HepG2 (cell line): ENCODE results near the gene XPO5. TPM values are rescaled to one million over a fixed set of nuclear protein-coding genes. Genes with fewer than 3 reads are reported as not detected.

ENCODE experiments used
- AGO2 ChIP-seq: fragments of 200-400 bp; formaldehyde crosslinking; optimal IDR thresholded peaks from 2 replicates; pipeline ENCODE3; 2017; ENCODE audit warnings: mild to moderate bottlenecking, low read depth, low read length, moderate library complexity
- BCL6 ChIP-seq: IDR thresholded peaks from 2 replicates; pipeline ENCODE4 v1.6.1; 2016; ENCODE audit warnings: missing genetic modification reagents, missing compliant biosample characterization
- GTF2F1 ChIP-seq: fragments of 150-350 bp; IDR thresholded peaks from 2 replicates; pipeline ENCODE4 v1.6.1; 2014; ENCODE audit warnings: low read length
- KDM3A ChIP-seq: IDR thresholded peaks from 2 replicates; pipeline ENCODE4 v1.6.1; 2018; ENCODE audit warnings: low read depth, missing compliant biosample characterization
- MED13 ChIP-seq: sonication (generic); formaldehyde crosslinking; IDR thresholded peaks from 2 replicates; pipeline ENCODE4 v1.5.0; 2020; ENCODE audit warnings: missing genetic modification reagents
- MNT ChIP-seq: fragments of 450-650 bp; IDR thresholded peaks from 2 replicates; pipeline ENCODE4 v1.6.1; 2016
- TARDBP ChIP-seq: sonication (generic); formaldehyde crosslinking; IDR thresholded peaks from 2 replicates; pipeline ENCODE4 v1.8.0; 2022; ENCODE audit warnings: mild to moderate bottlenecking, missing genetic modification reagents
- TBX2 ChIP-seq: sonication (generic); formaldehyde crosslinking; IDR thresholded peaks from 2 replicates; pipeline ENCODE4 v1.5.0; 2020; ENCODE audit warnings: missing genetic modification reagents, mild to moderate bottlenecking, borderline replicate concordance
- ZBTB14 ChIP-seq: sonication (generic); formaldehyde crosslinking; IDR thresholded peaks from 2 replicates; pipeline ENCODE4 v1.4.0; 2020; ENCODE audit warnings: missing genetic modification reagents
- ZFP36L1 ChIP-seq: sonication (generic); formaldehyde crosslinking; IDR thresholded peaks from 2 replicates; pipeline ENCODE4 v1.8.0; 2022; ENCODE audit warnings: mild to moderate bottlenecking, missing genetic modification reagents, moderate library complexity
- ZFP36L2 ChIP-seq: sonication (generic); formaldehyde crosslinking; IDR thresholded peaks from 2 replicates; pipeline ENCODE4 v1.4.0; 2020; ENCODE audit warnings: missing genetic modification reagents
- ZNF180 ChIP-seq: sonication (generic); formaldehyde crosslinking; IDR thresholded peaks from 2 replicates; pipeline ENCODE4 v1.4.0; 2020; ENCODE audit warnings: low read depth, missing genetic modification reagents, borderline replicate concordance
- ZNF296 ChIP-seq: sonication (generic); formaldehyde crosslinking; conservative IDR thresholded peaks from 2 replicates; pipeline ENCODE4 v1.5.0; 2020; ENCODE audit warnings: mild to moderate bottlenecking, missing genetic modification reagents
- ZNF337 ChIP-seq: sonication (generic); formaldehyde crosslinking; IDR thresholded peaks from 2 replicates; pipeline ENCODE4 v1.5.1; 2020; ENCODE audit warnings: missing genetic modification reagents, low read depth, mild to moderate bottlenecking, borderline replicate concordance
- ZNF350 ChIP-seq: sonication (generic); formaldehyde crosslinking; IDR thresholded peaks from 2 replicates; pipeline ENCODE4 v1.4.0; 2020; ENCODE audit warnings: mild to moderate bottlenecking, low read depth, missing genetic modification reagents, borderline replicate concordance
- ZNF552 ChIP-seq: sonication (generic); formaldehyde crosslinking; IDR thresholded peaks from 2 replicates; pipeline ENCODE4 v1.9.0; 2022; ENCODE audit warnings: missing genetic modification reagents, mild to moderate bottlenecking, borderline replicate concordance
- ZNF672 ChIP-seq: sonication (generic); formaldehyde crosslinking; IDR thresholded peaks from 2 replicates; pipeline ENCODE4 v1.8.1; 2022; ENCODE audit warnings: missing genetic modification reagents
- ZNF773 ChIP-seq: sonication (generic); formaldehyde crosslinking; IDR thresholded peaks from 2 replicates; pipeline ENCODE4 v1.4.0; 2020; ENCODE audit warnings: missing genetic modification reagents, borderline replicate concordance
- polyA plus RNA-seq, 8 experiments: library from polyadenylated mRNA; depleted of rRNA in 3 of 8; stranded (reverse) in 7 of 8; unstranded in 1 of 8; fragments of >200 nt; fragmentation: Illumina TruSeq in 4 of 8; extraction: Trizol in 4 of 8; gene quantifications; 2 replicates each; pipeline versions ENCODE4 v1.2.1 to v1.2.3, GENCODE V29; 2011 to 2016; ENCODE audit warnings: low read depth in 4 of 8, missing spikeins in 1 of 8, mixed read lengths in 1 of 8; ENCODE audit not compliant: insufficient read depth in 1 of 8
- total RNA-seq, 5 experiments: library from RNA; depleted of rRNA; stranded (reverse); fragments of >200 nt; fragmentation: Illumina TruSeq; extraction: Trizol; gene quantifications; 2 replicates each; pipeline ENCODE4 v1.2.3, GENCODE V29; 2016; ENCODE audit warnings: low read depth in 1 of 5
- TF ChIP-seq, protein P1 (sequence below): sonication (generic); formaldehyde crosslinking; IDR thresholded peaks from 2 replicates; pipeline ENCODE4 v1.8.1; 2023; ENCODE audit warnings: missing genetic modification reagents, inconsistent platforms, borderline replicate concordance
- TF ChIP-seq, protein P2 (sequence below): sonication (generic); formaldehyde crosslinking; IDR thresholded peaks from 2 replicates; pipeline ENCODE4 v1.9.0; 2021; ENCODE audit warnings: missing genetic modification reagents, borderline replicate concordance
- TF ChIP-seq, protein P3 (sequence below): sonication (generic); formaldehyde crosslinking; IDR thresholded peaks from 2 replicates; pipeline ENCODE4 v1.9.0; 2021; ENCODE audit warnings: missing genetic modification reagents, mild to moderate bottlenecking, borderline replicate concordance
- TF ChIP-seq, protein P4 (sequence below): sonication (generic); formaldehyde crosslinking; IDR thresholded peaks from 2 replicates; pipeline ENCODE4 v1.5.0; 2020; ENCODE audit warnings: missing genetic modification reagents

XPO5 gene
- total and polyA plus RNA-seq, 2 of the 13 experiments (the other 11 are each of a cell fraction or from before 2014, with no cell fraction given): 52.2 to 68.0 TPM

- TF ChIP-seq ZNF337 (CRISPR knock-in tag): no peak; the same call in 1 of the 2 replicates
- TF ChIP-seq ZFP36L1 (CRISPR knock-in tag): peak; percentile 81
- no peak; the same call in 1 of the 2 replicates for TF ChIP-seq TARDBP (CRISPR knock-in tag)
- no peak for TF ChIP-seq ZBTB14
- TF ChIP-seq, protein P1, sequence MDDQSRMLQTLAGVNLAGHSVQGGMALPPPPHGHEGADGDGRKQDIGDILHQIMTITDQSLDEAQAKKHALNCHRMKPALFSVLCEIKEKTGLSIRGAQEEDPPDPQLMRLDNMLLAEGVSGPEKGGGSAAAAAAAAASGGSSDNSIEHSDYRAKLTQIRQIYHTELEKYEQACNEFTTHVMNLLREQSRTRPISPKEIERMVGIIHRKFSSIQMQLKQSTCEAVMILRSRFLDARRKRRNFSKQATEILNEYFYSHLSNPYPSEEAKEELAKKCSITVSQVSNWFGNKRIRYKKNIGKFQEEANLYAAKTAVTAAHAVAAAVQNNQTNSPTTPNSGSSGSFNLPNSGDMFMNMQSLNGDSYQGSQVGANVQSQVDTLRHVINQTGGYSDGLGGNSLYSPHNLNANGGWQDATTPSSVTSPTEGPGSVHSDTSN (CRISPR knock-in tag): no peak
- TF ChIP-seq ZNF296 (CRISPR knock-in tag): no peak
- peak; percentile 84 for TF ChIP-seq BCL6 (CRISPR knock-in tag)
- no peak for TF ChIP-seq ZNF552 (CRISPR knock-in tag)
- TF ChIP-seq ZNF773 (CRISPR knock-in tag): no peak
- no peak for TF ChIP-seq KDM3A (CRISPR knock-in tag)
- TF ChIP-seq, protein P2, sequence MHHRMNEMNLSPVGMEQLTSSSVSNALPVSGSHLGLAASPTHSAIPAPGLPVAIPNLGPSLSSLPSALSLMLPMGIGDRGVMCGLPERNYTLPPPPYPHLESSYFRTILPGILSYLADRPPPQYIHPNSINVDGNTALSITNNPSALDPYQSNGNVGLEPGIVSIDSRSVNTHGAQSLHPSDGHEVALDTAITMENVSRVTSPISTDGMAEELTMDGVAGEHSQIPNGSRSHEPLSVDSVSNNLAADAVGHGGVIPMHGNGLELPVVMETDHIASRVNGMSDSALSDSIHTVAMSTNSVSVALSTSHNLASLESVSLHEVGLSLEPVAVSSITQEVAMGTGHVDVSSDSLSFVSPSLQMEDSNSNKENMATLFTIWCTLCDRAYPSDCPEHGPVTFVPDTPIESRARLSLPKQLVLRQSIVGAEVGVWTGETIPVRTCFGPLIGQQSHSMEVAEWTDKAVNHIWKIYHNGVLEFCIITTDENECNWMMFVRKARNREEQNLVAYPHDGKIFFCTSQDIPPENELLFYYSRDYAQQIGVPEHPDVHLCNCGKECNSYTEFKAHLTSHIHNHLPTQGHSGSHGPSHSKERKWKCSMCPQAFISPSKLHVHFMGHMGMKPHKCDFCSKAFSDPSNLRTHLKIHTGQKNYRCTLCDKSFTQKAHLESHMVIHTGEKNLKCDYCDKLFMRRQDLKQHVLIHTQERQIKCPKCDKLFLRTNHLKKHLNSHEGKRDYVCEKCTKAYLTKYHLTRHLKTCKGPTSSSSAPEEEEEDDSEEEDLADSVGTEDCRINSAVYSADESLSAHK: no peak
- TF ChIP-seq, protein P3, sequence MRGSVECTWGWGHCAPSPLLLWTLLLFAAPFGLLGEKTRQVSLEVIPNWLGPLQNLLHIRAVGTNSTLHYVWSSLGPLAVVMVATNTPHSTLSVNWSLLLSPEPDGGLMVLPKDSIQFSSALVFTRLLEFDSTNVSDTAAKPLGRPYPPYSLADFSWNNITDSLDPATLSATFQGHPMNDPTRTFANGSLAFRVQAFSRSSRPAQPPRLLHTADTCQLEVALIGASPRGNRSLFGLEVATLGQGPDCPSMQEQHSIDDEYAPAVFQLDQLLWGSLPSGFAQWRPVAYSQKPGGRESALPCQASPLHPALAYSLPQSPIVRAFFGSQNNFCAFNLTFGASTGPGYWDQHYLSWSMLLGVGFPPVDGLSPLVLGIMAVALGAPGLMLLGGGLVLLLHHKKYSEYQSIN (CRISPR knock-in tag): no peak
- TF ChIP-seq ZNF672 (CRISPR knock-in tag): no peak
- no peak for TF ChIP-seq MNT
- TF ChIP-seq ZFP36L2 (CRISPR knock-in tag): no peak
- no peak for TF ChIP-seq ZNF180 (CRISPR knock-in tag)
- no peak for TF ChIP-seq MED13 (CRISPR knock-in tag)
- no peak for TF ChIP-seq GTF2F1
- TF ChIP-seq, protein P4, sequence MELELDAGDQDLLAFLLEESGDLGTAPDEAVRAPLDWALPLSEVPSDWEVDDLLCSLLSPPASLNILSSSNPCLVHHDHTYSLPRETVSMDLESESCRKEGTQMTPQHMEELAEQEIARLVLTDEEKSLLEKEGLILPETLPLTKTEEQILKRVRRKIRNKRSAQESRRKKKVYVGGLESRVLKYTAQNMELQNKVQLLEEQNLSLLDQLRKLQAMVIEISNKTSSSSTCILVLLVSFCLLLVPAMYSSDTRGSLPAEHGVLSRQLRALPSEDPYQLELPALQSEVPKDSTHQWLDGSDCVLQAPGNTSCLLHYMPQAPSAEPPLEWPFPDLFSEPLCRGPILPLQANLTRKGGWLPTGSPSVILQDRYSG (CRISPR knock-in tag): no peak
- no peak for TF ChIP-seq AGO2
- 0 out of 2 replicates have a peak, but pooled peaks have one; percentile 21 for TF ChIP-seq ZNF350 (CRISPR knock-in tag)
- no peak; the same call in 1 of the 2 replicates for TF ChIP-seq TBX2 (CRISPR knock-in tag)
Observed at GRCh38 chr6:43488667-43489276, 87.1 kb downstream of the XPO5 start (continued).
